DOHH2 (cell line): ENCODE results near the gene BMS1.

Experiments used
- H3F3A ChIP-seq: fragments of 200-600 bp; sonication (generic), shearing (Covaris generic); 2 replicates; pipeline ENCODE4 v1.6.0; 2016; ENCODE audit warnings: antibody characterized with exemption, mild to moderate bottlenecking; ENCODE audit not compliant: control insufficient read depth, insufficient read depth
- H3K27ac ChIP-seq: fragments of 200-600 bp; sonication (generic); 2 replicates; pipeline ENCODE4 v1.5.1; 2014; ENCODE audit warnings: low read depth, mild to moderate bottlenecking, low read length, moderate library complexity
- H3K27me3 ChIP-seq: fragments of 200-600 bp; sonication (generic); 2 replicates; pipeline ENCODE4 v1.6.1; 2014; ENCODE audit warnings: mild to moderate bottlenecking, low read length, mixed read lengths; ENCODE audit not compliant: control insufficient read depth
- H3K36me3 ChIP-seq: fragments of 200-600 bp; sonication (generic); 2 replicates; pipeline ENCODE4 v1.6.1; 2014; ENCODE audit warnings: mild to moderate bottlenecking, low read length, moderate library complexity, mixed read lengths; ENCODE audit not compliant: control insufficient read depth
- H3K4me1 ChIP-seq: fragments of 200-600 bp; sonication (generic); 2 replicates; pipeline ENCODE4 v1.6.1; 2014; ENCODE audit warnings: mild to moderate bottlenecking, low read length, mixed read lengths; ENCODE audit not compliant: control insufficient read depth
- H3K4me2 ChIP-seq: fragments of 200-600 bp; sonication (generic); 2 replicates; pipeline ENCODE4 v1.6.0; 2014; ENCODE audit warnings: mild to moderate bottlenecking, low read length, moderate library complexity
- H3K4me3 ChIP-seq: fragments of 200-600 bp; sonication (generic); 2 replicates; pipeline ENCODE4 v1.5.1; 2014; ENCODE audit warnings: mild to moderate bottlenecking, low read length, mixed read lengths
- H3K79me2 ChIP-seq: fragments of 200-600 bp; sonication (generic); 2 replicates; pipeline ENCODE4 v1.6.1; 2014; ENCODE audit warnings: mild to moderate bottlenecking, low read length, mixed read lengths; ENCODE audit not compliant: control insufficient read depth
- H3K9me2 ChIP-seq: fragments of 200-600 bp; sonication (generic); replicated peaks from 2 replicates; pipeline ENCODE4 v1.6.1; 2014; ENCODE audit warnings: mild to moderate bottlenecking, low read length, mixed read lengths; ENCODE audit not compliant: control insufficient read depth
- H3K9me3 ChIP-seq: fragments of 200-600 bp; sonication (generic); 2 replicates; pipeline ENCODE4 v1.6.1; 2014; ENCODE audit warnings: antibody characterized with exemption, low read length, mixed read lengths; ENCODE audit not compliant: control insufficient read depth, insufficient read depth
- H4K20me1 ChIP-seq: fragments of 200-600 bp; sonication (generic); 2 replicates; pipeline ENCODE4 v1.6.0; 2014; ENCODE audit warnings: low read depth, mild to moderate bottlenecking, antibody characterized with exemption, low read length, moderate library complexity; ENCODE audit not compliant: control insufficient read depth, insufficient read depth
- CTCF ChIP-seq: fragments of 200-600 bp; sonication (generic); IDR thresholded peaks from one replicate; pipeline ENCODE4 v1.5.1; 2014; ENCODE audit warnings: antibody characterized with exemption, mild to moderate bottlenecking, low read depth, low read length; ENCODE audit not compliant: poor library complexity, severe bottlenecking
- EZH2phosphoT487 ChIP-seq: fragments of 200-600 bp; sonication (generic); IDR thresholded peaks from 2 replicates; pipeline ENCODE4 v1.6.1; 2017; ENCODE audit warnings: borderline replicate concordance, mild to moderate bottlenecking, antibody characterized with exemption, low read length, moderate library complexity, mixed read lengths

Gene BMS1

GRCh38 chr10:42753507-42754154 is 29.0 kb upstream of the BMS1 start:
- peaks cover 24% of the 10 kb centered on the region for H3K27me3 ChIP-seq

GRCh38 chr10:42754155-42755027 is 28.2 kb upstream of the BMS1 start:
- H3K9me2 ChIP-seq: no peaks in the 10 kb centered on the region
- H3K9me3 ChIP-seq: no peaks in the 10 kb centered on the region
- H3F3A ChIP-seq: no peaks in the 10 kb centered on the region
- no peaks in the 10 kb centered on the region for H3K4me1 ChIP-seq
- H4K20me1 ChIP-seq: no peaks in the 10 kb centered on the region
- H3K79me2 ChIP-seq: no peaks in the 10 kb centered on the region
- TF ChIP-seq CTCF (no peak), EZH2phosphoT487 (no peak)
- H3K36me3 ChIP-seq: no peaks in the 10 kb centered on the region
- H3K4me2 ChIP-seq: peak overlapping the region; percentile 57
- H3K27ac ChIP-seq: no peak overlapping the region
- H3K4me3 ChIP-seq: peak overlapping the region; percentile 48
- peaks cover 24% of the 10 kb centered on the region for H3K27me3 ChIP-seq

More at GRCh38 chr10:42753507-42754154, 29.0 kb upstream of the BMS1 start:
- Histone ChIP-seq H3F3A (no peaks in the 10 kb centered on the region), H3K36me3 (no peaks in the 10 kb centered on the region), H3K4me2 (peak overlapping the region; percentile 57), H4K20me1 (no peaks in the 10 kb centered on the region), H3K79me2 (no peaks in the 10 kb centered on the region), H3K4me1 (no peaks in the 10 kb centered on the region), H3K9me3 (no peaks in the 10 kb centered on the region), H3K27ac (no peak overlapping the region), H3K4me3 (peak overlapping the region; percentile 48), H3K9me2 (no peaks in the 10 kb centered on the region)
- TF ChIP-seq CTCF (no peak), EZH2phosphoT487 (no peak)

GRCh38 chr10:42755028-42755451 is 27.6 kb upstream of the BMS1 start:
- H3K9me2 ChIP-seq: no peaks in the 10 kb centered on the region
- peak overlapping the region; percentile 57 for H3K4me2 ChIP-seq
- H3K27ac ChIP-seq: no peak overlapping the region
- peaks cover 24% of the 10 kb centered on the region for H3K27me3 ChIP-seq
- no peak overlapping the region for H3K4me3 ChIP-seq
- no peaks in the 10 kb centered on the region for H3K4me1 ChIP-seq
- H4K20me1 ChIP-seq: no peaks in the 10 kb centered on the region
- H3K79me2 ChIP-seq: no peaks in the 10 kb centered on the region
- H3K9me3 ChIP-seq: no peaks in the 10 kb centered on the region
- no peaks in the 10 kb centered on the region for H3K36me3 ChIP-seq
- TF ChIP-seq EZH2phosphoT487: no peak
- no peak for TF ChIP-seq CTCF
- H3F3A ChIP-seq: no peaks in the 10 kb centered on the region
